Liver (tissue), 4 donors: Measurements from ENCODE around the gene PRKN. TPM values are rescaled to one million over a fixed set of nuclear protein-coding genes. Genes with fewer than 3 reads are reported as not detected.

Source experiments
- polyA plus RNA-seq, 2 donors: library from polyadenylated mRNA; stranded (reverse) in 1 of 2; unstranded in 1 of 2; fragments of 200-250 nt in 1 of 2; fragments of >200 nt in 1 of 2; fragmentation: Nextera tagmentation in 1 of 2; extraction: Ambion mirVana in 1 of 2; gene quantifications; one replicate each; pipeline versions ENCODE4 v1.2.1 to v1.2.3, GENCODE V29; 2013 to 2015
- total RNA-seq, 2 donors: library from RNA; depleted of rRNA; stranded (reverse); fragments of >200 nt; gene quantifications; one replicate each; pipeline ENCODE4 v1.2.3, GENCODE V29; 2014
- donor health status: healthy.
- donor health status: healthy.
- donor health status: healthy.

PRKN gene
- total and polyA plus RNA-seq, 4 donors, result 0.47 to 4.1 (median 3.2) TPM

Other genes starting within 250 kb of the PRKN start
- 1 to 10 TPM in 1 of 2 donors, under 1 TPM in 1; 0.47 to 3.7 TPM for gene PACRG, start 208 bp upstream of the PRKN start, total RNA-seq
- 1 to 10 TPM; 1.1 to 3.8 TPM for gene PACRG, start 208 bp upstream of the PRKN start, polyA plus RNA-seq